Measurements from ENCODE around the gene TUBG2.

The TUBG2 gene

GRCh38 chr17:42700586-42701289, 41.7 kb downstream of the TUBG2 start:
- DNase-seq, result no peak

- DNase-seq, result no peak
Observed at GRCh38 chr17:42702446-42702845, 43.4 kb downstream of the TUBG2 start.

- no peak for DNase-seq
Observed at GRCh38 chr17:42704490-42704836, 45.4 kb downstream of the TUBG2 start.

- DNase-seq, result no peak
Observed at GRCh38 chr17:42704837-42705494, 45.9 kb downstream of the TUBG2 start.

GRCh38 chr17:42706732-42707131, 47.6 kb downstream of the TUBG2 start:
- no peak for DNase-seq

GRCh38 chr17:42708588-42708987, 49.5 kb downstream of the TUBG2 start:
- no peak for DNase-seq

GRCh38 chr17:42709561-42709960, 50.5 kb downstream of the TUBG2 start:
- no peak for DNase-seq
